Upper lobe of left lung (tissue), 4 donors: ENCODE measurements around the gene NDUFA5.

Experiments used
- POLR2A ChIP-seq, 4 donors: fragments of 450-650 bp; IDR thresholded peaks; one replicate each; pipeline ENCODE4 v1.5.1; 2016 to 2017; ENCODE audit warnings: antibody characterized with exemption in 4 of 4, mild to moderate bottlenecking in 2 of 4
- POLR2AphosphoS5 ChIP-seq, 2 donors: sonication (generic); formaldehyde crosslinking; IDR thresholded peaks; one replicate each; pipeline ENCODE4 v1.5.1; 2017; ENCODE audit warnings: antibody characterized with exemption in 2 of 2
- TF ChIP-seq, protein P1 (sequence below), 6 experiments: fragments of 450-650 bp in 4 of 6; fragments of 200-600 bp in 2 of 6; sonication (generic) in 2 of 6; IDR thresholded peaks; one replicate each; pipeline ENCODE4 v1.5.1; 2016 to 2019; ENCODE audit warnings: antibody characterized with exemption in 6 of 6

GRCh38 chr7:123602648-123603047, 45.0 kb upstream of the NDUFA5 start:
- TF ChIP-seq POLR2AphosphoS5 (IDR thresholded peaks at IDR 0.05) (no peak), POLR2A (IDR thresholded peaks at IDR 0.05) (no peak)
- TF ChIP-seq, protein P1, sequence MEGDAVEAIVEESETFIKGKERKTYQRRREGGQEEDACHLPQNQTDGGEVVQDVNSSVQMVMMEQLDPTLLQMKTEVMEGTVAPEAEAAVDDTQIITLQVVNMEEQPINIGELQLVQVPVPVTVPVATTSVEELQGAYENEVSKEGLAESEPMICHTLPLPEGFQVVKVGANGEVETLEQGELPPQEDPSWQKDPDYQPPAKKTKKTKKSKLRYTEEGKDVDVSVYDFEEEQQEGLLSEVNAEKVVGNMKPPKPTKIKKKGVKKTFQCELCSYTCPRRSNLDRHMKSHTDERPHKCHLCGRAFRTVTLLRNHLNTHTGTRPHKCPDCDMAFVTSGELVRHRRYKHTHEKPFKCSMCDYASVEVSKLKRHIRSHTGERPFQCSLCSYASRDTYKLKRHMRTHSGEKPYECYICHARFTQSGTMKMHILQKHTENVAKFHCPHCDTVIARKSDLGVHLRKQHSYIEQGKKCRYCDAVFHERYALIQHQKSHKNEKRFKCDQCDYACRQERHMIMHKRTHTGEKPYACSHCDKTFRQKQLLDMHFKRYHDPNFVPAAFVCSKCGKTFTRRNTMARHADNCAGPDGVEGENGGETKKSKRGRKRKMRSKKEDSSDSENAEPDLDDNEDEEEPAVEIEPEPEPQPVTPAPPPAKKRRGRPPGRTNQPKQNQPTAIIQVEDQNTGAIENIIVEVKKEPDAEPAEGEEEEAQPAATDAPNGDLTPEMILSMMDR (IDR thresholded peaks at IDR 0.05): no peak
